Measurements from ENCODE around the gene HRAS. TPM values are rescaled to one million over a fixed set of nuclear protein-coding genes. Genes with fewer than 3 reads are reported as not detected.
A peak's percentile ranks its signal among the peaks of the same experiment; 100 is the strongest.

The HRAS gene
- total RNA-seq, 4 donors from 2014 or later: 98.5 to 196 (median 117) TPM

GRCh38 chr11:578276-579035, 43.1 kb upstream of the HRAS start:
- H3K4me3 ChIP-seq (ENCODE audit: low read depth, poor library complexity, severe bottlenecking): no peak overlapping the region
- no peak for DNase-seq (ENCODE audit: low spot score in 2 of 2)
- WGBS, 2 donors: 41 to 48% methylated on average over 21 of the region's 21 CpGs
- intact Hi-C loops (cut with DNase I; ENCODE audit: low total_unique reads): no loop called here
- no peak for TF ChIP-seq POLR2A (IDR thresholded peaks at IDR 0.05)
- no peak for TF ChIP-seq CTCF (IDR thresholded peaks at IDR 0.05)

- H3K4me3 ChIP-seq (ENCODE audit: low read depth, poor library complexity, severe bottlenecking): no peak overlapping the region
- WGBS, 2 donors: 33 to 42% methylated on average over 6 of the region's 6 CpGs
- no peak for TF ChIP-seq CTCF (IDR thresholded peaks at IDR 0.05)
- no peak for TF ChIP-seq POLR2A (IDR thresholded peaks at IDR 0.05)
- intact Hi-C loops (cut with DNase I; ENCODE audit: low total_unique reads): no loop called here
- no peak for DNase-seq (ENCODE audit: low spot score in 2 of 2)
Observed at GRCh38 chr11:577611-577894, 42.2 kb upstream of the HRAS start.

GRCh38 chr11:576811-577610, 41.6 kb upstream of the HRAS start:
- peak in 1 of 2 donors; percentile 88 for DNase-seq (ENCODE audit: low spot score in 2 of 2)
- 5 to 6% methylated on average over 26 to 29 of the region's 48 CpGs for WGBS, 2 donors
- TF ChIP-seq POLR2A (IDR thresholded peaks at IDR 0.05): no peak
- no peak for TF ChIP-seq CTCF (IDR thresholded peaks at IDR 0.05)
- intact Hi-C loops (cut with DNase I; ENCODE audit: low total_unique reads): no loop called here
- peak overlapping the region; percentile 84 for H3K4me3 ChIP-seq (ENCODE audit: low read depth, poor library complexity, severe bottlenecking)

- intact Hi-C loops (cut with DNase I; ENCODE audit: low total_unique reads): no loop called here
- H3K4me3 ChIP-seq (ENCODE audit: low read depth, poor library complexity, severe bottlenecking): peak within 1 kb of the TSS; percentile 84
- DNase-seq (ENCODE audit: low spot score in 2 of 2): peak; percentile 94 to 99
- TF ChIP-seq POLR2A (IDR thresholded peaks at IDR 0.05) (no peak), CTCF (IDR thresholded peaks at IDR 0.05) (no peak)
- WGBS, 2 donors: 1 to 2% methylated on average over 22 of the region's 99 CpGs
Observed at GRCh38 chr11:575996-576768, 40.8 kb upstream of the HRAS start, which contains the start of gene PHRF1. Gene PHRF1 (plus strand): TSS chr11:576470. CDS start chr11:581513, 5,043 bp downstream.

- intact Hi-C loops (cut with DNase I; ENCODE audit: low total_unique reads): no loop called here
- no peak for TF ChIP-seq POLR2A (IDR thresholded peaks at IDR 0.05)
- no peak for TF ChIP-seq CTCF (IDR thresholded peaks at IDR 0.05)
- WGBS, 2 donors: 1% methylated on average over 16 to 23 of the region's 81 CpGs
- DNase-seq (ENCODE audit: low spot score in 2 of 2): peak in 1 of 2 donors; percentile 94
- peak overlapping the region; percentile 44 for H3K4me3 ChIP-seq (ENCODE audit: low read depth, poor library complexity, severe bottlenecking)
Observed at GRCh38 chr11:575313-575995, 40.1 kb upstream of the HRAS start.
